Skeletal muscle tissue (tissue), 4 donors: Measurements from ENCODE around the gene TFPI2. TPM values are rescaled to one million over a fixed set of nuclear protein-coding genes. Genes with fewer than 3 reads are reported as not detected.
A peak's percentile ranks its signal among the peaks of the same experiment; 100 is the strongest.

Source experiments
- H3K27ac ChIP-seq: one replicate; pipeline ENCODE4 v1.7.0; 2013; ENCODE audit warnings: mild to moderate bottlenecking, low read depth, low read length, inconsistent platforms
- H3K27me3 ChIP-seq, 3 donors: one replicate each; pipeline ENCODE4 v1.7.0; 2013; ENCODE audit warnings: low read length in 3 of 3; ENCODE audit not compliant: control insufficient read depth in 3 of 3, insufficient read depth in 3 of 3
- H3K36me3 ChIP-seq, 3 donors: one replicate each; pipeline ENCODE4 v1.7.0; 2013; ENCODE audit warnings: low read length in 3 of 3; ENCODE audit not compliant: control insufficient read depth in 3 of 3, insufficient read depth in 3 of 3
- H3K4me1 ChIP-seq, 3 donors: one replicate each; pipeline ENCODE4 v1.7.0; 2013; ENCODE audit warnings: low read length in 3 of 3, mild to moderate bottlenecking in 3 of 3; ENCODE audit not compliant: control insufficient read depth in 3 of 3, insufficient read depth in 3 of 3
- H3K4me3 ChIP-seq, 3 donors: one replicate each; pipeline ENCODE4 v1.7.0; 2013; ENCODE audit warnings: low read length in 3 of 3
- H3K9ac ChIP-seq, 3 donors: one replicate each; pipeline ENCODE4 v1.7.0; 2013; ENCODE audit warnings: low read length in 3 of 3, mild to moderate bottlenecking in 3 of 3, moderate library complexity in 2 of 3, low read depth in 1 of 3
- H3K9me3 ChIP-seq, 3 donors: one replicate each; pipeline ENCODE4 v1.7.0; 2013; ENCODE audit warnings: low read length in 3 of 3; ENCODE audit not compliant: control insufficient read depth in 3 of 3
- total RNA-seq: library from RNA; depleted of rRNA; stranded (reverse); fragments of >200 nt; gene quantifications from one replicate; pipeline ENCODE4 v1.2.3, GENCODE V29; 2014
- donor health status: Osteomylitis.

Gene TFPI2
- 1.0 TPM for total RNA-seq

- Histone ChIP-seq H3K27ac (no peak within 1 kb of the TSS), H3K9ac (peak within 1 kb of the TSS in 2 of 3 donors; percentile 4 to 23), H3K4me1 (peaks cover 0 to 4% (median 0%) of the 10 kb centered on the region in 3 donors), H3K4me3 (peak within 1 kb of the TSS; percentile 56 to 64 (median 62)), H3K27me3 (peaks cover 5 to 11% (median 9%) of the 10 kb centered on the region in 3 donors), H3K36me3 (no peaks in the 10 kb centered on the region), H3K9me3 (no peaks in the 10 kb centered on the region)
Measured at GRCh38 chr7:93890464-93891068, at the start of gene TFPI2. TFPI2 (minus strand) TSS chr7:93890753; CDS start chr7:93890678, 75 bp downstream.

GRCh38 chr7:93938293-93938692 lies 47.7 kb upstream of the TFPI2 start:
- no peaks in the 10 kb centered on the region for H3K4me1 ChIP-seq
- no peak overlapping the region for H3K9ac ChIP-seq
- H3K4me3 ChIP-seq = no peak overlapping the region
- H3K36me3 ChIP-seq = no peaks in the 10 kb centered on the region
- H3K9me3 ChIP-seq = no peaks in the 10 kb centered on the region
- no peaks in the 10 kb centered on the region for H3K27me3 ChIP-seq
- H3K27ac ChIP-seq = no peak overlapping the region

GRCh38 chr7:93937818-93938217 lies 47.3 kb upstream of the TFPI2 start:
- Histone ChIP-seq H3K27ac (no peak overlapping the region), H3K9ac (no peak overlapping the region), H3K36me3 (no peaks in the 10 kb centered on the region), H3K9me3 (no peaks in the 10 kb centered on the region), H3K4me3 (no peak overlapping the region), H3K27me3 (no peaks in the 10 kb centered on the region), H3K4me1 (no peaks in the 10 kb centered on the region)

- H3K27ac ChIP-seq = no peak overlapping the region
- H3K27me3 ChIP-seq = no peaks in the 10 kb centered on the region
- H3K4me1 ChIP-seq = no peaks in the 10 kb centered on the region
- H3K36me3 ChIP-seq = no peaks in the 10 kb centered on the region
- no peak overlapping the region for H3K4me3 ChIP-seq
- no peaks in the 10 kb centered on the region for H3K9me3 ChIP-seq
- no peak overlapping the region for H3K9ac ChIP-seq
Measured at GRCh38 chr7:93935102-93935501, 44.5 kb upstream of the TFPI2 start.

GRCh38 chr7:93933156-93933555 lies 42.6 kb upstream of the TFPI2 start:
- no peaks in the 10 kb centered on the region for H3K36me3 ChIP-seq

GRCh38 chr7:93931655-93932054 lies 41.1 kb upstream of the TFPI2 start:
- no peak overlapping the region for H3K27ac ChIP-seq
- peaks cover 0 to 2% (median 0%) of the 10 kb centered on the region in 3 donors for H3K36me3 ChIP-seq
- H3K4me1 ChIP-seq = peaks cover 0 to 6% (median 6%) of the 10 kb centered on the region in 3 donors
- no peak overlapping the region for H3K9ac ChIP-seq
- no peak overlapping the region for H3K4me3 ChIP-seq
- H3K9me3 ChIP-seq = no peaks in the 10 kb centered on the region
- H3K27me3 ChIP-seq = no peaks in the 10 kb centered on the region

More at GRCh38 chr7:93933156-93933555, 42.6 kb upstream of the TFPI2 start:
- Histone ChIP-seq H3K9me3 (no peaks in the 10 kb centered on the region), H3K4me3 (no peak overlapping the region), H3K27me3 (no peaks in the 10 kb centered on the region), H3K27ac (no peak overlapping the region), H3K9ac (no peak overlapping the region), H3K4me1 (no peaks in the 10 kb centered on the region)

- H3K4me3 ChIP-seq = no peak overlapping the region
- H3K4me1 ChIP-seq = peaks cover 0 to 6% (median 6%) of the 10 kb centered on the region in 3 donors
- H3K9me3 ChIP-seq = no peaks in the 10 kb centered on the region
- peaks cover 0 to 2% (median 0%) of the 10 kb centered on the region in 3 donors for H3K36me3 ChIP-seq
- H3K27ac ChIP-seq = peak overlapping the region; percentile 29
- H3K27me3 ChIP-seq = no peaks in the 10 kb centered on the region
- H3K9ac ChIP-seq = no peak overlapping the region
Measured at GRCh38 chr7:93927585-93927984, 37.0 kb upstream of the TFPI2 start.

- Histone ChIP-seq H3K4me3 (no peak overlapping the region), H3K4me1 (peaks cover 0 to 11% (median 6%) of the 10 kb centered on the region in 3 donors), H3K9ac (peak overlapping the region in 1 of 3 donors; percentile 19), H3K27me3 (peaks cover 0 to 4% (median 2%) of the 10 kb centered on the region in 3 donors), H3K36me3 (peaks cover 0 to 2% (median 0%) of the 10 kb centered on the region in 3 donors), H3K27ac (peak overlapping the region; percentile 29), H3K9me3 (no peaks in the 10 kb centered on the region)
Measured at GRCh38 chr7:93926800-93927199, 36.2 kb upstream of the TFPI2 start.

- Histone ChIP-seq H3K4me1 (peaks cover 0 to 14% (median 6%) of the 10 kb centered on the region in 3 donors), H3K27me3 (peaks cover 3 to 7% (median 4%) of the 10 kb centered on the region in 3 donors), H3K9ac (peak overlapping the region in 1 of 3 donors; percentile 28), H3K4me3 (peak overlapping the region; percentile 37 to 93 (median 46)), H3K9me3 (no peaks in the 10 kb centered on the region), H3K36me3 (peaks cover 0 to 2% (median 0%) of the 10 kb centered on the region in 3 donors), H3K27ac (no peak overlapping the region)
Measured at GRCh38 chr7:93923942-93924341, 33.4 kb upstream of the TFPI2 start.

GRCh38 chr7:93923296-93923695 lies 32.7 kb upstream of the TFPI2 start:
- Histone ChIP-seq H3K27ac (peak overlapping the region; percentile 84), H3K9me3 (no peaks in the 10 kb centered on the region), H3K4me1 (peaks cover 0 to 14% (median 6%) of the 10 kb centered on the region in 3 donors), H3K27me3 (peaks cover 3 to 7% (median 4%) of the 10 kb centered on the region in 3 donors), H3K4me3 (peak overlapping the region; percentile 37 to 93 (median 76)), H3K36me3 (peaks cover 0 to 2% (median 0%) of the 10 kb centered on the region in 3 donors), H3K9ac (peak overlapping the region in 1 of 3 donors; percentile 70)
